HCT116 (cell line): Measurements from ENCODE around the gene RMI2. TPM values are rescaled to one million over a fixed set of nuclear protein-coding genes. Genes with fewer than 3 reads are reported as not detected.
"Not testable (repeated sequence)": the region's sequence is repeated elsewhere in the genome, so short reads cannot be mapped to it uniquely, and the experiment has no call there.

ENCODE experiments used
- ATAC-seq: fragments of 200-7000 bp; cut with Tn5 transposase; 2 replicates; pipeline ENCODE4 v1.9.1; 2020; ENCODE audit warnings: mild to moderate bottlenecking, moderate library complexity
- BruUV-seq: library from RNA; stranded (reverse); fragments of 400-500 nt; replicated peaks from 2 replicates; lab custom pipeline; 2021; lab: Mats Ljungman, UMichigan
- CTCF ChIA-PET: fragments of 300-600 bp; sonication (Branson Sonifier 250); formaldehyde crosslinking; loops from one replicate; lab custom pipeline; 2021; ENCODE audit warnings: antibody characterized with exemption; lab: Charles Lee
- POLR2A ChIA-PET: fragments of 300-600, 350-600 bp; sonication (Branson Sonifier 250); formaldehyde crosslinking; loops from one replicate; lab custom pipeline; 2021; ENCODE audit warnings: antibody characterized with exemption; lab: Charles Lee
- RAD21 ChIA-PET, 2 experiments: fragments of 300-600 bp; sonication (Branson Sonifier 250); formaldehyde crosslinking; loops; one replicate each; lab custom pipeline; 2023; ENCODE audit warnings: low total read pairs in 2 of 2; ENCODE audit not compliant: uncharacterized antibody in 2 of 2, unreplicated experiment in 2 of 2, low non-redundant PET in 1 of 2; lab: Charles Lee
- DNase-seq: peaks from one replicate; pipeline ENCODE4 v3.0.0-alpha.2; 2010; ENCODE audit warnings: low read depth, low spot score
- H2AFZ ChIP-seq: fragments of 200-600 bp; shearing (Covaris generic), sonication (generic); 2 replicates; pipeline ENCODE4 v1.6.1; 2017; ENCODE audit warnings: low read depth, mixed run types, mixed read lengths, antibody characterized with exemption, low read length; ENCODE audit not compliant: poor library complexity, severe bottlenecking
- H3K27ac ChIP-seq: 2 replicates; pipeline ENCODE4 v1.5.1; 2012; ENCODE audit warnings: low read depth, low read length
- H3K27me3 ChIP-seq: fragments of 200-600 bp; sonication (generic); 2 replicates; pipeline ENCODE4 v1.6.1; 2016; ENCODE audit warnings: mixed run types, low read length, mixed read lengths; ENCODE audit not compliant: insufficient read depth
- H3K36me3 ChIP-seq, 2 experiments: fragments of 200-500 bp in 1 of 2; fragments of 200-600 bp in 1 of 2; sonication (Bioruptor generic) in 1 of 2; sonication (generic) in 1 of 2; 2 replicates each; pipeline versions ENCODE4 v1.5.1 to v1.6.1; 2014 to 2016; ENCODE audit warnings: low read length in 2 of 2, inconsistent platforms in 1 of 2, mixed read lengths in 1 of 2, mixed run types in 1 of 2; ENCODE audit not compliant: insufficient read depth in 2 of 2, control insufficient read depth in 1 of 2
- H3K4me1 ChIP-seq, 2 experiments: fragments of 200-600 bp in 1 of 2; sonication (generic) in 1 of 2; 2 replicates each; pipeline versions ENCODE4 v1.5.1 to v1.6.1; 2012 to 2017; ENCODE audit warnings: low read length in 2 of 2, inconsistent platforms in 1 of 2, mild to moderate bottlenecking in 1 of 2, mixed read lengths in 1 of 2, mixed run types in 1 of 2, moderate library complexity in 1 of 2; ENCODE audit not compliant: insufficient read depth in 2 of 2, control insufficient read depth in 1 of 2
- H3K4me2 ChIP-seq: fragments of 200-600 bp; sonication (generic); 2 replicates; pipeline ENCODE4 v1.6.1; 2017; ENCODE audit warnings: mixed run types, low read length, mixed read lengths
- H3K4me3 ChIP-seq, 2 experiments: fragments of 200-600 bp in 1 of 2; sonication (generic) in 1 of 2; replicated peaks in 1 of 2; 2 replicates each; pipeline ENCODE4 v1.5.1; 2011 to 2016; ENCODE audit warnings: low read length in 2 of 2, control low read depth in 1 of 2, low read depth in 1 of 2, mild to moderate bottlenecking in 1 of 2, mixed read lengths in 1 of 2, mixed run types in 1 of 2
- H3K79me2 ChIP-seq: fragments of 200-600 bp; sonication (generic); 2 replicates; pipeline ENCODE4 v1.6.1; 2017; ENCODE audit warnings: mild to moderate bottlenecking, mixed run types, low read length, moderate library complexity, mixed read lengths; ENCODE audit not compliant: insufficient read depth
- H3K9ac ChIP-seq: fragments of 200-600 bp; sonication (generic); 2 replicates; pipeline ENCODE4 v1.6.1; 2016; ENCODE audit warnings: low read length, mixed read lengths
- H3K9me2 ChIP-seq: fragments of 200-600 bp; sonication (generic), shearing (Covaris generic); 2 replicates; pipeline ENCODE4 v1.6.1; 2017; ENCODE audit warnings: mixed run types, mild to moderate bottlenecking, moderate library complexity; ENCODE audit not compliant: insufficient read depth
- H3K9me3 ChIP-seq, 2 experiments: fragments of 200-500 bp in 1 of 2; fragments of 200-600 bp in 1 of 2; sonication (Bioruptor generic) in 1 of 2; sonication (generic) in 1 of 2; 2 replicates each; pipeline ENCODE4 v1.6.1; 2014 to 2017; ENCODE audit warnings: low read length in 2 of 2, mixed read lengths in 2 of 2, inconsistent platforms in 1 of 2, low read depth in 1 of 2, mild to moderate bottlenecking in 1 of 2, mixed run types in 1 of 2, moderate library complexity in 1 of 2; ENCODE audit not compliant: control insufficient read depth in 1 of 2, insufficient read depth in 1 of 2
- H4K20me1 ChIP-seq: fragments of 200-600 bp; sonication (generic), shearing (Covaris generic); 2 replicates; pipeline ENCODE4 v1.6.1; 2017; ENCODE audit warnings: mixed run types, mild to moderate bottlenecking, moderate library complexity; ENCODE audit not compliant: insufficient read depth
- CBX3 ChIP-seq: IDR thresholded peaks from 2 replicates; pipeline ENCODE4 v1.6.1; 2012; ENCODE audit warnings: low read depth
- POLR2A ChIP-seq: IDR thresholded peaks from 2 replicates; pipeline ENCODE4 v1.7.0; 2011; ENCODE audit warnings: borderline replicate concordance; ENCODE audit not compliant: insufficient read depth, insufficient read length; ENCODE audit errors: extremely low read depth
- SP1 ChIP-seq: IDR thresholded peaks from 2 replicates; pipeline ENCODE4 v1.6.1; 2012; ENCODE audit warnings: low read depth
- TCF7L2 ChIP-seq: IDR thresholded peaks from 2 replicates; pipeline ENCODE4 v1.7.0; 2011; ENCODE audit warnings: borderline replicate concordance, inconsistent platforms; ENCODE audit not compliant: insufficient read depth, insufficient read length; ENCODE audit errors: extremely low read depth
- ZBTB33 ChIP-seq: IDR thresholded peaks from 2 replicates; pipeline ENCODE4 v1.6.1; 2011; ENCODE audit warnings: mild to moderate bottlenecking, low read length, moderate library complexity; ENCODE audit not compliant: insufficient replicate concordance; ENCODE audit errors: extremely low read depth
- intact Hi-C: fragments of 100-400 bp; cut with micrococcal nuclease; formaldehyde crosslinking; loops from 2 replicates; pipeline ENCODE4 v1.10.0; 2022
- total RNA-seq: library from RNA; stranded (reverse); gene quantifications from one replicate; pipeline ENCODE4 v1.2.1, GENCODE V29; 2021; ENCODE audit not compliant: unreplicated experiment

RMI2 gene
- total RNA-seq, 1 experiment from 2014 or later, result 19.9 TPM

GRCh38 chr16:11374255-11374654 lies 29.0 kb downstream of the RMI2 start:
- Histone ChIP-seq H3K27me3 (no peaks in the 10 kb centered on the region), H3K4me2 (no peak overlapping the region), H3K4me1 (peaks cover 0 to 5% of the 10 kb centered on the region in 2 experiments; a peak in 2 of 4 replicates), H3K9me2 (no peaks in the 10 kb centered on the region), H3K9me3 (no peaks in the 10 kb centered on the region), H3K79me2 (no peaks in the 10 kb centered on the region), H2AFZ (no peak overlapping the region), H3K27ac (no peak overlapping the region), H3K9ac (no peak overlapping the region), H4K20me1 (no peaks in the 10 kb centered on the region), H3K36me3 (no peaks in the 10 kb centered on the region), H3K4me3 (no peak overlapping the region)
- ChIA-PET RAD21 (no interaction called here), CTCF (no interaction called here), POLR2A (no interaction called here)
- no peak for TF ChIP-seq ZBTB33
- no peak for TF ChIP-seq SP1
- no peak for TF ChIP-seq TCF7L2
- no peak for TF ChIP-seq POLR2A
- ATAC-seq (no peak), DNase-seq (no peak)
- BruUV-seq, result no TSS peak
- intact Hi-C loops, result loop anchor here (5.0 kb wide), 2 partner anchors 117 to 412 kb away; partner anchors contain the start of gene SOCS1

GRCh38 chr16:11377154-11377553 lies 31.9 kb downstream of the RMI2 start:
- Histone ChIP-seq H3K9ac (no peak overlapping the region), H2AFZ (no peak overlapping the region), H3K36me3 (no peaks in the 10 kb centered on the region), H3K27me3 (no peaks in the 10 kb centered on the region), H3K4me3 (no peak overlapping the region), H3K4me2 (no peak overlapping the region), H3K9me3 (no peaks in the 10 kb centered on the region), H3K27ac (no peak overlapping the region), H3K4me1 (no peaks in the 10 kb centered on the region), H3K9me2 (no peaks in the 10 kb centered on the region), H4K20me1 (no peaks in the 10 kb centered on the region), H3K79me2 (no peaks in the 10 kb centered on the region)
- intact Hi-C loops, result no loop called here
- DNase-seq, result no peak
- no peak for ATAC-seq
- CTCF ChIA-PET, result no interaction called here
- no TSS peak for BruUV-seq
- RAD21 ChIA-PET, result no interaction called here
- TF ChIP-seq CBX3, result no peak
- POLR2A ChIA-PET, result no interaction called here

- H3K4me2 ChIP-seq, H3K9me2 ChIP-seq, H2AFZ ChIP-seq, RAD21 ChIA-PET, DNase-seq, H3K27ac ChIP-seq, H3K9ac ChIP-seq, H3K4me3 ChIP-seq, ATAC-seq, H3K79me2 ChIP-seq, intact Hi-C loops, CTCF ChIA-PET, H3K9me3 ChIP-seq, H3K36me3 ChIP-seq, H3K4me1 ChIP-seq, POLR2A ChIA-PET, H3K27me3 ChIP-seq, BruUV-seq, H4K20me1 ChIP-seq: not testable (repeated sequence)
Measured at GRCh38 chr16:11378951-11379350, 33.7 kb downstream of the RMI2 start.
